Caco-2 (cell line): ENCODE results near the gene PTPN13. TPM values are rescaled to one million over a fixed set of nuclear protein-coding genes. Genes with fewer than 3 reads are reported as not detected.

Source experiments
- BruUV-seq: library from RNA; stranded (reverse); fragments of 400-500 nt; replicated peaks from 2 replicates; lab custom pipeline; 2021; lab: Mats Ljungman, UMichigan
- CTCF ChIA-PET: fragments of 300-600 bp; sonication (Branson Sonifier 250); formaldehyde crosslinking; loops from one replicate; lab custom pipeline; 2022; ENCODE audit warnings: antibody characterized with exemption; lab: Charles Lee
- POLR2A ChIA-PET: fragments of 300-600 bp; sonication (Branson Sonifier 250); formaldehyde crosslinking; loops from one replicate; lab custom pipeline; 2022; ENCODE audit warnings: antibody characterized with exemption; lab: Charles Lee
- DNase-seq, 2 experiments: peaks; one replicate each; pipeline versions ENCODE4 v3.0.0 to v3.0.0-alpha.2; 2020 to 2022
- H3K27me3 ChIP-seq: replicated peaks from 2 replicates; pipeline ENCODE4 v1.6.0; 2011; ENCODE audit warnings: low read length; ENCODE audit not compliant: control insufficient read depth, insufficient read depth
- H3K36me3 ChIP-seq: 2 replicates; pipeline ENCODE4 v1.5.1; 2011; ENCODE audit warnings: low read length; ENCODE audit not compliant: control insufficient read depth, insufficient read depth
- H3K4me1 ChIP-seq: fragments of 250-450 bp; sonication (Bioruptor Pico); 2 replicates; pipeline ENCODE4 v1.5.1; 2020; ENCODE audit warnings: mild to moderate bottlenecking
- H3K4me3 ChIP-seq: 2 replicates; pipeline ENCODE4 v1.5.1; 2011; ENCODE audit warnings: low read depth, mild to moderate bottlenecking, control low read depth, low read length
- H3K9me3 ChIP-seq: fragments of 250-450 bp; sonication (Bioruptor Pico); 2 replicates; pipeline ENCODE4 v1.5.1; 2020; ENCODE audit warnings: mild to moderate bottlenecking, moderate library complexity
- H3K27ac Mint-ChIP-seq: one replicate; pipeline ENCODE4 v1.8.0; 2022; ENCODE audit warnings: mixed read lengths; ENCODE audit not compliant: unreplicated experiment
- H3K27me3 Mint-ChIP-seq: one replicate; pipeline ENCODE4 v1.8.0; 2022; ENCODE audit warnings: mixed read lengths; ENCODE audit not compliant: insufficient read depth, unreplicated experiment
- H3K36me3 Mint-ChIP-seq: one replicate; pipeline ENCODE4 v1.8.0; 2022; ENCODE audit warnings: mild to moderate bottlenecking, mixed read lengths; ENCODE audit not compliant: insufficient read depth, unreplicated experiment
- H3K4me1 Mint-ChIP-seq: one replicate; pipeline ENCODE4 v1.8.0; 2022; ENCODE audit warnings: low read depth, mixed read lengths; ENCODE audit not compliant: unreplicated experiment
- H3K4me3 Mint-ChIP-seq: one replicate; pipeline ENCODE4 v1.8.0; 2022; ENCODE audit warnings: mild to moderate bottlenecking, moderate library complexity, mixed read lengths; ENCODE audit not compliant: unreplicated experiment
- H3K9me3 Mint-ChIP-seq: one replicate; pipeline ENCODE4 v1.8.0; 2022; ENCODE audit warnings: mixed read lengths; ENCODE audit not compliant: unreplicated experiment
- intact Hi-C: fragments of 100-400 bp; cut with micrococcal nuclease; formaldehyde crosslinking; loops from one replicate; pipeline ENCODE4 v1.10.0; 2022; ENCODE audit not compliant: unreplicated experiment
- total RNA-seq: library from RNA; stranded (reverse); gene quantifications from 2 replicates; pipeline ENCODE4 v1.2.3, GENCODE V29; 2022
- TF ChIP-seq, protein P1 (sequence below), 2 experiments: fragments of 200-600 bp in 1 of 2; IDR thresholded peaks; 1 replicate in 1 of 2; 2 replicates in 1 of 2; pipeline versions ENCODE4 v1.5.1 to v1.8.0; 2011 to 2022; ENCODE audit warnings: antibody characterized with exemption in 1 of 2, control low read depth in 1 of 2, inconsistent platforms in 1 of 2, low read depth in 1 of 2, low read length in 1 of 2, mild to moderate bottlenecking in 1 of 2, moderate library complexity in 1 of 2; ENCODE audit not compliant: insufficient read depth in 1 of 2, severe bottlenecking in 1 of 2, unreplicated experiment in 1 of 2

Gene PTPN13
- total RNA-seq, 1 experiment from 2014 or later = 12.1 TPM

DNA sequence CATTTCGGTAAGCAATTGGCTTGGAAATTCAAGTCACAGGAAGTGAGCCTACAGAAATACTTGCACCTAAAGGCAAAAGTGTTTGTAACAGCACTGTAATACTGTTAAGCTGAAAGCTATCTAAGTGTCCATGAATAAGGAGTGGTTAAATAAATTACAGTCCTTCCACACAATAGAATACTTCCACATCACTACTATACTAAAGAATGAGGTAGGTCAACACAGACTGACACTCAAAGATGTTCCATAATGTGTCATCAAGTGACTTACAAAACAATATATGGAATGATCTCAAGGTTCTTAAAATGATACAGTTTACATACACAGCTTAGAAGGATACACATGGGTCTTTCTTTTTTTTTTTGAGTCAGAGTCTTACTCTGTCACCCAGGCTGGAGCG, 228.0 kb downstream of the PTPN13 start:
- Mint-ChIP-seq H3K36me3 (no peaks in the 10 kb centered on the region), H3K9me3 (no peaks in the 10 kb centered on the region), H3K27ac (no peak overlapping the region), H3K27me3 (no peaks in the 10 kb centered on the region), H3K4me1 (peaks cover 14% of the 10 kb centered on the region), H3K4me3 (no peak overlapping the region)
- H3K27me3 ChIP-seq = no peaks in the 10 kb centered on the region
- H3K9me3 ChIP-seq = no peaks in the 10 kb centered on the region
- ChIA-PET POLR2A (no interaction called here), CTCF (interaction anchor here (0.7 kb wide), 1 partner anchor 98 kb away, joined by 3 read pairs; no protein-coding TSS in a partner anchor)
- intact Hi-C loops = no loop called here
- no peaks in the 10 kb centered on the region for H3K36me3 ChIP-seq
- H3K4me3 ChIP-seq = no peak overlapping the region
- DNase-seq = no peak
- peaks cover 19% of the 10 kb centered on the region for H3K4me1 ChIP-seq
- BruUV-seq = no TSS peak
- TF ChIP-seq, protein P1, sequence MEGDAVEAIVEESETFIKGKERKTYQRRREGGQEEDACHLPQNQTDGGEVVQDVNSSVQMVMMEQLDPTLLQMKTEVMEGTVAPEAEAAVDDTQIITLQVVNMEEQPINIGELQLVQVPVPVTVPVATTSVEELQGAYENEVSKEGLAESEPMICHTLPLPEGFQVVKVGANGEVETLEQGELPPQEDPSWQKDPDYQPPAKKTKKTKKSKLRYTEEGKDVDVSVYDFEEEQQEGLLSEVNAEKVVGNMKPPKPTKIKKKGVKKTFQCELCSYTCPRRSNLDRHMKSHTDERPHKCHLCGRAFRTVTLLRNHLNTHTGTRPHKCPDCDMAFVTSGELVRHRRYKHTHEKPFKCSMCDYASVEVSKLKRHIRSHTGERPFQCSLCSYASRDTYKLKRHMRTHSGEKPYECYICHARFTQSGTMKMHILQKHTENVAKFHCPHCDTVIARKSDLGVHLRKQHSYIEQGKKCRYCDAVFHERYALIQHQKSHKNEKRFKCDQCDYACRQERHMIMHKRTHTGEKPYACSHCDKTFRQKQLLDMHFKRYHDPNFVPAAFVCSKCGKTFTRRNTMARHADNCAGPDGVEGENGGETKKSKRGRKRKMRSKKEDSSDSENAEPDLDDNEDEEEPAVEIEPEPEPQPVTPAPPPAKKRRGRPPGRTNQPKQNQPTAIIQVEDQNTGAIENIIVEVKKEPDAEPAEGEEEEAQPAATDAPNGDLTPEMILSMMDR (IDR thresholded peaks at IDR 0.05; ENCODE audit: insufficient read depth in 1 of 2, low read depth in 1 of 2, low read length in 1 of 2, severe bottlenecking in 1 of 2, unreplicated experiment in 1 of 2) = no peak

DNA sequence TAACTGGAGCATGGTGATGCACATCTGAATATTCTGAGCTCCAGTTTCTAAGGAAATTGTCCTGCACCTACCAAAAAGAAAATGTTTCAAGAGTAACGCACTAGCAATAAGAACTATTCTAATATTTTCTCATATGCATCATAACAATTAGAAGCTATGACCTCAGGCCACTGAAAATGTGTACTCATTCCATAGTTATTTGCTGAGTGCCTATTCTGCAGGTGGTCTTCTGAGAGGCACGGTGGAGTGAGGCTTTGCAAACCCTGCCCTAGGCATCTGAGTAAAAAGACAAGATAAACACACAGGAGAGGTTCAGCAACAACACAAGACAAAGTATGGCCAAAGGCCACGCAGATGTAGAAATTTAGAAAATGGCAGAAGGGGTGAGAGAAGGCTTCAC, 231.4 kb downstream of the PTPN13 start:
- no peak for DNase-seq
- no peaks in the 10 kb centered on the region for H3K36me3 ChIP-seq
- ChIA-PET POLR2A (no interaction called here), CTCF (no interaction called here)
- TF ChIP-seq, protein P1 (IDR thresholded peaks at IDR 0.05; ENCODE audit: insufficient read depth in 1 of 2, low read depth in 1 of 2, low read length in 1 of 2, severe bottlenecking in 1 of 2, unreplicated experiment in 1 of 2) = no peak
- no TSS peak for BruUV-seq
- Mint-ChIP-seq H3K4me1 (peaks cover 7% of the 10 kb centered on the region), H3K27ac (no peak overlapping the region), H3K4me3 (no peak overlapping the region), H3K27me3 (no peaks in the 10 kb centered on the region), H3K36me3 (no peaks in the 10 kb centered on the region), H3K9me3 (no peaks in the 10 kb centered on the region)
- no peaks in the 10 kb centered on the region for H3K9me3 ChIP-seq
- H3K27me3 ChIP-seq = no peaks in the 10 kb centered on the region
- H3K4me1 ChIP-seq = no peaks in the 10 kb centered on the region
- H3K4me3 ChIP-seq = no peak overlapping the region
- intact Hi-C loops = no loop called here

DNA sequence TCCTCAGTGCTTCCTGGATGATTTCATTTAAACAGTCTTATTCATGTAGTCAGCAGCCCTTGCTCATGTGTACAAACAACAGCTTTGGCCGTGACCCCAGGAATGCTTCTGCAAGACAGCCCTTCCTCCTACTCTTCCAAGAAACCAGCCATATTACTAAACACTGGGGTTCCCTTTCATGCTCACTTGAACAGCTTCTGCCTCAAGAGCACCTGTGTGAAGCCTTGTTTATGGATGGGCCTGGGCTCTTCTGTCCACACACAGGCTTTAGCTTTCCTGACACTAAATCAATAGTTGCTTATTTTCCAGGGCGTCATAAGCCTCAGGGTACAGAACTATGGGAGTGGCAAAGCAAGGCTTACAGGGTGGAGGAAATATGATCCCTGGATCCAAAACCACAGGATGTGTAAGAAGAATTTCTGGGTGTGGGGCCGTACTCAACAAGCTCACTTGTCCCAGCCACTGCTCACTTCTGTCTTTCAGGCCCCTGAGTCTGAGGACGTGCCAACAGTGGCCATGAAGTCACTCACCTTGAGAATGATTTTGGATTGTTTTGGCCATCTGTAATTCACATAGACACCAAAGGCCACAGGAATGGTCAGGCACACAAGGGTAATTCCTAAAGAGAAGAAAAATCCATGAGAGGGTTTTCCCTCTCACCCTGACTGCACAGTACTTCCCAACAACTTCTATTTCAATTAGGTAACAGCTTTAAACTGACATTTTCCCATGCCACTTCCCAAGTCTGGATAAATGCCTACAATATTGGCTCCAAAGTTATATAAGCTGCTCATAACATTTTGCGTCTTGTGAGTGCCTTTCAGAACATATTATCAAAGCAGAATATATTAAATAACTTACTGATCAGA, 237.4 kb downstream of the PTPN13 start:
- H3K9me3 ChIP-seq = no peaks in the 10 kb centered on the region
- H3K36me3 Mint-ChIP-seq = no peaks in the 10 kb centered on the region
- no peaks in the 10 kb centered on the region for H3K36me3 ChIP-seq
- H3K27me3 ChIP-seq = no peaks in the 10 kb centered on the region
- BruUV-seq = no TSS peak
- H3K4me3 Mint-ChIP-seq = no peak overlapping the region
- no peaks in the 10 kb centered on the region for H3K4me1 ChIP-seq
- no peaks in the 10 kb centered on the region for H3K27me3 Mint-ChIP-seq
- intact Hi-C loops = no loop called here
- no peaks in the 10 kb centered on the region for H3K9me3 Mint-ChIP-seq
- no peak overlapping the region for H3K4me3 ChIP-seq
- POLR2A ChIA-PET = no interaction called here
- CTCF ChIA-PET = no interaction called here
- no peak overlapping the region for H3K27ac Mint-ChIP-seq
- DNase-seq = no peak
- H3K4me1 Mint-ChIP-seq = peaks cover 5% of the 10 kb centered on the region
- TF ChIP-seq, protein P1 (IDR thresholded peaks at IDR 0.05; ENCODE audit: insufficient read depth in 1 of 2, low read depth in 1 of 2, low read length in 1 of 2, severe bottlenecking in 1 of 2, unreplicated experiment in 1 of 2) = no peak
